Measurements from ENCODE around the gene PRSS48. TPM values are rescaled to one million over a fixed set of nuclear protein-coding genes. Genes with fewer than 3 reads are reported as not detected.

The PRSS48 gene, protein sequence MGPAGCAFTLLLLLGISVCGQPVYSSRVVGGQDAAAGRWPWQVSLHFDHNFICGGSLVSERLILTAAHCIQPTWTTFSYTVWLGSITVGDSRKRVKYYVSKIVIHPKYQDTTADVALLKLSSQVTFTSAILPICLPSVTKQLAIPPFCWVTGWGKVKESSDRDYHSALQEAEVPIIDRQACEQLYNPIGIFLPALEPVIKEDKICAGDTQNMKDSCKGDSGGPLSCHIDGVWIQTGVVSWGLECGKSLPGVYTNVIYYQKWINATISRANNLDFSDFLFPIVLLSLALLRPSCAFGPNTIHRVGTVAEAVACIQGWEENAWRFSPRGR
- total RNA-seq, result not detected

DNA sequence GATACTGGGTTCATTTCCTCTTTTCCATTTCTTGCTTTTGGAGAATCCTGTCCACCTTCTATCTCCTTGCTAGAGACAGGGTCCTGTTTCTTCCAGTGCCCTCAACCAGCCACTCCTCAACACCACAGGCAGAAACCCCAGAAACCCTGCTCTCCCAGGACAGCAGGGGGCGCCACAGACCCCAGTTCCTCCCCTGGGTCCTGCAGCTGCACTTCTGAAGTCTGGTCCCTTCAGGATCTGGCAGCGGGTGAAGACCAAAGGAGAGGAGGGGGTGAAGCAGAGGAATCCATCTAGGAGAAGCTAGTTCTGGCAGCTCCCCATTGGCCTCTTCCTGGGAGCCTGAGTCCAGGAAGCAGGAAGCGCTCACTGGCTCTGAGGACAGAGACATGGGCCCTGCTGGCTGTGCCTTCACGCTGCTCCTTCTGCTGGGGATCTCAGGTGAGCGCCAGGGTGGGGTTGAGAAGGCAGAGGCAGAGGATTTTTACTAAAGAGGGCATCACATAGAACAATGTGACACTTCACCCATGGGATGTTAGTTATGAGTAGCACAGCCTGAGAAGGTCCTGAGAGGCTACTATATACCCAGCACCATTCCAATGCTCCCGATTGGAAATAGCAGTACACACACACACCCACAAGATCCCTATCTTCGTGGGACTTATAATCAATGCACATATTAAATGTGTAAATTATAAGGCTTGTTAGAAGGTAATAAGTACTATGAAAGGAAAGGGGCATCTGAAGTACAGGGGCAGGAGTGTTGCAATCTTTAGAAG is at the start of gene PRSS48:
Gene PRSS48, plus strand, starts transcription at position 375 of the 776 bp plus-strand sequence. Its CDS starts 12 bp downstream, at position 387.
- no peak within 1 kb of the TSS for H3K4me3 ChIP-seq
- no peaks in the 10 kb centered on the region for H3K27me3 ChIP-seq
- H3K4me1 ChIP-seq, result no peaks in the 10 kb centered on the region
- no peak within 1 kb of the TSS for H3K27ac ChIP-seq
- peak in 1 of 2 donors; percentile 27 for DNase-seq
- intact Hi-C loops (cut with DNase I; ENCODE audit: low total_unique reads), result no loop called here
- no peaks in the 10 kb centered on the region for H3K9me3 ChIP-seq
- H3K36me3 ChIP-seq, result no peaks in the 10 kb centered on the region
- no peak for TF ChIP-seq POLR2A (IDR thresholded peaks at IDR 0.05)
- TF ChIP-seq, protein P1, sequence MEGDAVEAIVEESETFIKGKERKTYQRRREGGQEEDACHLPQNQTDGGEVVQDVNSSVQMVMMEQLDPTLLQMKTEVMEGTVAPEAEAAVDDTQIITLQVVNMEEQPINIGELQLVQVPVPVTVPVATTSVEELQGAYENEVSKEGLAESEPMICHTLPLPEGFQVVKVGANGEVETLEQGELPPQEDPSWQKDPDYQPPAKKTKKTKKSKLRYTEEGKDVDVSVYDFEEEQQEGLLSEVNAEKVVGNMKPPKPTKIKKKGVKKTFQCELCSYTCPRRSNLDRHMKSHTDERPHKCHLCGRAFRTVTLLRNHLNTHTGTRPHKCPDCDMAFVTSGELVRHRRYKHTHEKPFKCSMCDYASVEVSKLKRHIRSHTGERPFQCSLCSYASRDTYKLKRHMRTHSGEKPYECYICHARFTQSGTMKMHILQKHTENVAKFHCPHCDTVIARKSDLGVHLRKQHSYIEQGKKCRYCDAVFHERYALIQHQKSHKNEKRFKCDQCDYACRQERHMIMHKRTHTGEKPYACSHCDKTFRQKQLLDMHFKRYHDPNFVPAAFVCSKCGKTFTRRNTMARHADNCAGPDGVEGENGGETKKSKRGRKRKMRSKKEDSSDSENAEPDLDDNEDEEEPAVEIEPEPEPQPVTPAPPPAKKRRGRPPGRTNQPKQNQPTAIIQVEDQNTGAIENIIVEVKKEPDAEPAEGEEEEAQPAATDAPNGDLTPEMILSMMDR (IDR thresholded peaks at IDR 0.05), result peak in 3 of 4 experiments; percentile 21 to 41 (median 28)

DNA sequence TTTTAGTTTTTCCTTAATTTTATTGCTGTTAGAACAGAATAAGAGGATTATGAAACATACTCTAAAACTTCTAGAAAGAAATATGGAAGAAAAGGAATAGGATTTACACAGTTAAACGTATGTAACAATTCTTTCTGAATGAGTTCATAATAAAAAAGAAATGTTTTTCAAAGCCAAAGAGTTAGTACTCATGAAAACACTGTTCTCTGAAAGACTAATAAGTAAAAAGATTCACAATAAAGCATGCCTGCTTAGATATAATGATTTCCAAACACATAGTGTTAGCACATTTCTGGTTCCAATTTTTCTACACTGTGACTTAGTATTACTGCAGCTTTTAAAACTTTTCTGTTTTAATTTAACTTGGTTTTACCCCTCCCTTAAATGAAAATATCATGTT is 49.8 kb upstream of the PRSS48 start:
- peak overlapping the region; percentile 4 to 32 for H3K4me3 ChIP-seq
- TF ChIP-seq, protein P1 (IDR thresholded peaks at IDR 0.05), result no peak
- no peak for TF ChIP-seq POLR2A (IDR thresholded peaks at IDR 0.05)
- H3K27me3 ChIP-seq, result no peaks in the 10 kb centered on the region
- H3K27ac ChIP-seq, result peak overlapping the region; percentile 78 to 80
- no peaks in the 10 kb centered on the region for H3K36me3 ChIP-seq
- peaks cover 0 to 5% of the 10 kb centered on the region in 2 donors for H3K4me1 ChIP-seq
- intact Hi-C loops (cut with DNase I; ENCODE audit: low total_unique reads), result no loop called here
- no peaks in the 10 kb centered on the region for H3K9me3 ChIP-seq
- no peak for DNase-seq

DNA sequence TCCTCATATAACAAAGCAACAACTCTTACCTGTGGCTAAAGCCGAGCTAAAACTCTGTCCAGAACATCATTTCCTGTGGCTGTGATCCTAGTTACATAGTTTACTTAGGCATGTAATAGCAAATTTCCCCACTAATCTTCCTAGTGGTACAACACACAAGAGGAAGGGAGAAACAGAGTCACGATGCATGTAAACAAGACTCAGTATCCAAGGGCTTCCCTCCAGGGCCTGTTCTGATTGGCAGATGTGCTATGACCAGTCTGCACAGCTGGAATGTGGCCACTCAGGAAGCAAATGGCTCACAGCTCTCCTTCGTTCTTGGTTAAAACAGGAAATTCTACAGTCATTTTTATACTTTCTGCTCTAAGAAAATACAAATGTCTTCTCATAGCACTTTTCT is 49.2 kb upstream of the PRSS48 start:
- peak; percentile 54 to 57 for DNase-seq
- intact Hi-C loops (cut with DNase I; ENCODE audit: low total_unique reads), result no loop called here
- H3K27me3 ChIP-seq, result no peaks in the 10 kb centered on the region
- peak overlapping the region; percentile 78 to 80 for H3K27ac ChIP-seq
- TF ChIP-seq, protein P1 (IDR thresholded peaks at IDR 0.05), result no peak
- no peak for TF ChIP-seq POLR2A (IDR thresholded peaks at IDR 0.05)
- H3K4me1 ChIP-seq, result peaks cover 0 to 8% of the 10 kb centered on the region in 2 donors
- no peaks in the 10 kb centered on the region for H3K9me3 ChIP-seq
- H3K4me3 ChIP-seq, result peak overlapping the region; percentile 3 to 32
- H3K36me3 ChIP-seq, result no peaks in the 10 kb centered on the region

DNA sequence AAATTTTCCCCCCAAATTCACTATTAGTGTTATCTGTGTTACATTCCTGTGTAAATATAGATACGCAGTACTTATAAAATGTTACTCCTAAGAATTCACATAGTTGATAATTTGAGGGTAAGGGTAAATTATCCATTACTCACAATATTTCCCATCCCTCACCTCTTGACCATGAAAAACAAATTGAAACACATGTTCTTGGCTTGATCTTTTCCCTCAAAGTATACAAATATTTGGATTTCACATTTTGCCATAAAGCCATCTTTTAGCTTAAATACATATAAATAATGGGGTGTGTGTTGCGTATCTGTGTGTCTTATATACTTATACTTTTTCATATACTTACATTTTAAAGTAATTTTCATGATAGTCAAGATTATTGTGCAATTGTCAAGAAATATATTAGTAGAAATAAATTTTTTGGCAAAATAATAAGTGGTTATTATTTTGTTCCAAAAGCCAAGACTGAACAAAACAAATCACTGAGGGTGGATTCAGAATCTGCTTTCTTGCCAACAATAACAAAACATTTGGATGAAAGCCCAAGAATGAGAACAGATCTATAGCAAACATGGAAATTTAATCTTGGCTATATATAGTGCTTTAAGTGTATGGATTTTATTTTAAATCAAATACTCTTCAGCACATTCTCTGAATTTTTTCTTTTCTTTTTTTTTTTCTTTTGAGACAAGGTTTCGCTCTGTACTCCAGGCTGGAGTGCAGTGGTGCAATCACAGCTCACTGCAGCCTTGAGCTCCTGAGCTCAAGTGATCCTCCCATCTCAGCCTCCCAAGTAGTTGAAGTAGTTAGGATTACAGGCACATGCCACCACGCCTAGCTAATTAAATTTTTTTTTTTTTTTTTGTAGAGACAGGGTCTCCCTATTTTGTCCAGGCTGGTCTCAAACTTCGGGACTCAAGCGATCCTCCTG is 48.5 kb upstream of the PRSS48 start:
- Histone ChIP-seq H3K9me3 (no peaks in the 10 kb centered on the region), H3K27me3 (no peaks in the 10 kb centered on the region), H3K4me3 (peak overlapping the region; percentile 3 to 32), H3K27ac (peak overlapping the region; percentile 78 to 80), H3K4me1 (peaks cover 0 to 8% of the 10 kb centered on the region in 2 donors), H3K36me3 (no peaks in the 10 kb centered on the region)
- no peak for DNase-seq
- TF ChIP-seq POLR2A (IDR thresholded peaks at IDR 0.05), result no peak
- TF ChIP-seq, protein P1 (IDR thresholded peaks at IDR 0.05), result no peak
- intact Hi-C loops (cut with DNase I; ENCODE audit: low total_unique reads), result no loop called here

Data from uterus (tissue), 4 donors.